GM12878 (cell line): ENCODE measurements around the gene ANTXR1. TPM values are rescaled to one million over a fixed set of nuclear protein-coding genes. Genes with fewer than 3 reads are reported as not detected.

Source experiments
- ATAC-seq: fragments of 200-7000 bp; cut with Tn5 transposase; 3 replicates; pipeline ENCODE4 v1.9.1; 2020; ENCODE audit warnings: mild to moderate bottlenecking, moderate library complexity
- BruUV-seq: library from RNA; stranded (reverse); fragments of 400-500 nt; replicated peaks from 2 replicates; lab custom pipeline; 2021; lab: Mats Ljungman, UMichigan
- CTCF ChIA-PET: fragments of 300-600 bp; sonication (Branson Sonifier 250); formaldehyde crosslinking; extraction: SDS; loops from one replicate; lab custom pipeline; 2021; ENCODE audit warnings: inconsistent platforms; lab: Yijun Ruan, JAX
- POLR2A ChIA-PET: fragments of 350-600 bp; formaldehyde crosslinking; extraction: SDS; loops from one replicate; lab custom pipeline; 2021; ENCODE audit warnings: inconsistent platforms; lab: Charles Lee
- RAD21 ChIA-PET: fragments of 300-600 bp; sonication (Branson Sonifier 250); formaldehyde crosslinking; loops from one replicate; lab custom pipeline; 2023; ENCODE audit warnings: antibody characterized with exemption; ENCODE audit not compliant: unreplicated experiment; lab: Charles Lee
- SMC1A ChIA-PET: fragments of 300-600 bp; sonication (Branson Sonifier 250); formaldehyde crosslinking; loops from one replicate; lab custom pipeline; 2023; ENCODE audit not compliant: unreplicated experiment, uncharacterized antibody; lab: Charles Lee
- DNase-seq: peaks from one replicate; pipeline ENCODE4 v3.0.0-alpha.2; 2011; ENCODE audit warnings: low read depth, low spot score
- FAIRE-seq: peaks from 3 replicates; lab custom pipeline; 2011; peaks lifted over from hg19 to GRCh38; lab: Jason Lieb, UNC
- H2AFZ ChIP-seq: 2 replicates; pipeline ENCODE4 v1.6.0; 2011; ENCODE audit warnings: low read depth, low read length, control low read depth; ENCODE audit not compliant: control insufficient read depth
- H3K27ac ChIP-seq: 2 replicates; pipeline ENCODE4 v1.5.1; 2011; ENCODE audit warnings: control low read depth; ENCODE audit not compliant: control insufficient read depth, insufficient read depth
- H3K27me3 ChIP-seq, 2 experiments: replicated peaks in 1 of 2; 2 replicates each; pipeline versions ENCODE4 v1.6.0 to v1.6.1; 2011; ENCODE audit warnings: low read length in 1 of 2; ENCODE audit not compliant: control insufficient read depth in 2 of 2, insufficient read depth in 2 of 2
- H3K36me3 ChIP-seq, 2 experiments: 2 replicates each; pipeline ENCODE4 v1.5.1; 2011; ENCODE audit warnings: low read length in 1 of 2; ENCODE audit not compliant: control insufficient read depth in 2 of 2, insufficient read depth in 2 of 2
- H3K4me1 ChIP-seq: 2 replicates; pipeline ENCODE4 v1.6.1; 2011; ENCODE audit warnings: mild to moderate bottlenecking, low read length, moderate library complexity, mixed read lengths; ENCODE audit not compliant: control insufficient read depth, insufficient read depth
- H3K4me2 ChIP-seq: 2 replicates; pipeline ENCODE4 v1.6.0; 2011; ENCODE audit warnings: control low read depth; ENCODE audit not compliant: control insufficient read depth, insufficient read depth
- H3K4me3 ChIP-seq: fragments of 200-600 bp; sonication (generic); 2 replicates; pipeline ENCODE4 v1.5.1; 2016
- H3K79me2 ChIP-seq: 2 replicates; pipeline ENCODE4 v1.6.0; 2011; ENCODE audit warnings: low read length; ENCODE audit not compliant: control insufficient read depth, insufficient read depth
- H3K9ac ChIP-seq: 2 replicates; pipeline ENCODE4 v1.8.0; 2011; ENCODE audit warnings: low read length, control low read depth, mixed read lengths; ENCODE audit not compliant: control insufficient read depth, insufficient read depth
- H3K9me3 ChIP-seq: replicated peaks from 3 replicates; pipeline ENCODE4 v1.5.1; 2011; ENCODE audit warnings: mild to moderate bottlenecking, low read length; ENCODE audit not compliant: control insufficient read depth, insufficient read depth
- H4K20me1 ChIP-seq: 2 replicates; pipeline ENCODE4 v1.6.0; 2011; ENCODE audit not compliant: control insufficient read depth, insufficient read depth
- NFXL1 ChIP-seq: fragments of 450-650 bp; IDR thresholded peaks from 2 replicates; pipeline ENCODE4 v1.6.1; 2017; ENCODE audit warnings: antibody characterized with exemption, mild to moderate bottlenecking, borderline replicate concordance
- NRF1 ChIP-seq: conservative IDR thresholded peaks from 2 replicates; pipeline ENCODE4 v1.6.1; 2011; ENCODE audit warnings: mild to moderate bottlenecking, low read depth, low read length, improper control_type of control experiment
- RBBP5 ChIP-seq: fragments of 200-600 bp; sonication (generic); conservative IDR thresholded peaks from 2 replicates; pipeline ENCODE4 v1.6.1; 2016
- SIN3A ChIP-seq: IDR thresholded peaks from 2 replicates; pipeline ENCODE4 v1.6.1; 2012; ENCODE audit warnings: low read depth, low read length, improper control_type of control experiment
- TCF12 ChIP-seq: IDR thresholded peaks from 2 replicates; pipeline ENCODE4 v1.6.1; 2011; ENCODE audit warnings: low read depth, mild to moderate bottlenecking, low read length
- TCF7 ChIP-seq: IDR thresholded peaks from 2 replicates; pipeline ENCODE4 v1.6.1; 2014; ENCODE audit warnings: antibody characterized with exemption, borderline replicate concordance
- WGBS: methylation state at CpG from one replicate; pipeline ENCODE4 v1.1.6; 2016; ENCODE audit warnings: low lambda C conversion rate; ENCODE audit not compliant: insufficient replicate concordance, insufficient coverage; ENCODE audit errors: missing lambda C conversion rate; 5-methylcytosine and 5-hydroxymethylcytosine counted together
- in situ Hi-C: fragments of 300-500 bp; cut with MboI; formaldehyde crosslinking; loops from 9 replicates; pipeline ENCODE4 v1.14.3; 2018; ENCODE audit warnings: mixed read lengths
- intact Hi-C: fragments of 100-400 bp; cut with micrococcal nuclease; formaldehyde crosslinking; loops from one replicate; pipeline ENCODE4 v1.14.2; 2022; ENCODE audit not compliant: unreplicated experiment
- polyA plus RNA-seq, 11 experiments: library from polyadenylated mRNA; depleted of rRNA in 4 of 11; unstranded in 6 of 11; stranded (reverse) in 5 of 11; fragments of >200 nt; fragmentation: Nextera tagmentation in 4 of 11; fragmentation: Illumina TruSeq in 1 of 11; extraction: Ambion mirVana in 4 of 11; extraction: Trizol in 1 of 11; gene quantifications; 1 replicate in 1 of 11; 2 replicates in 10 of 11; pipeline versions ENCODE4 v1.2.1 to v1.2.3, GENCODE V29; 2011 to 2016; ENCODE audit warnings: inconsistent platforms in 2 of 11, missing spikeins in 2 of 11, low read depth in 1 of 11
- total RNA-seq, 4 experiments: library from RNA; depleted of rRNA in 3 of 4; stranded (reverse); fragments of >200 nt in 3 of 4; fragmentation: Illumina TruSeq in 1 of 4; extraction: Trizol in 1 of 4; gene quantifications; 2 replicates each; pipeline versions ENCODE4 v1.2.1 to v1.2.3, GENCODE V29; 2013 to 2021
- TF ChIP-seq, protein P1 (sequence below), 3 experiments: IDR thresholded peaks in 2 of 3; conservative IDR thresholded peaks in 1 of 3; 2 replicates each; pipeline ENCODE4 v1.5.1; 2011; ENCODE audit warnings: low read depth in 3 of 3, low read length in 3 of 3, mild to moderate bottlenecking in 3 of 3, control low read depth in 2 of 3, moderate library complexity in 2 of 3, inconsistent platforms in 1 of 3, mixed read lengths in 1 of 3; ENCODE audit not compliant: control insufficient read depth in 2 of 3, insufficient read depth in 1 of 3; ENCODE audit errors: extremely low read depth in 1 of 3
- TF ChIP-seq, protein P2 (sequence below): fragments of 450-650 bp; formaldehyde crosslinking; IDR thresholded peaks from 2 replicates; pipeline ENCODE4 v1.5.0; 2022; ENCODE audit warnings: mild to moderate bottlenecking, missing genetic modification characterization
- TF ChIP-seq, protein P3 (sequence below): IDR thresholded peaks from 2 replicates; pipeline ENCODE4 v1.6.1; 2012; ENCODE audit warnings: mild to moderate bottlenecking, low read depth, low read length

The ANTXR1 gene
- total and polyA plus RNA-seq, 10 of the 15 experiments (the other 5 are each of a cell fraction or from before 2014, with no cell fraction given) = 0.09 to 0.26 TPM; not detected in 8

DNA sequence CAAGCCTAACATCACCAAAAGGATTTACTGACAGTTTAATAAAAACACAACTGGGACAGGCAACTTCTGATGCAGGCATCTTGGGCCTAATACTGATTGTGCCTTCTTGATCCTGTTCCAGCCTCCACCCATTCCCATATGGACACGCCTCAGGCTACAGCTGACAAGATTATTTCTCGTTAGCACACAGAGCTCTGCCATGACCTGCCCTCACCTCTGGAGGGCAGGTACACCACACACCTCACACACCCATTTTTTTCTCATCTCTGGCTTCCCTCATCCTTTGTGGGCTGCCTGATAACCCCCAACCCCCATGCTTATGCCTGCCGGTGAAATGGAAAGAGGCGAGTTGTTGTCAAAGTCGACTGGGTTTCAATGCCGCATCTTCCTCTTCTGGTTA, 147.0 kb downstream of the ANTXR1 start:
- no peak for TF ChIP-seq NRF1
- TF ChIP-seq, protein P1, sequence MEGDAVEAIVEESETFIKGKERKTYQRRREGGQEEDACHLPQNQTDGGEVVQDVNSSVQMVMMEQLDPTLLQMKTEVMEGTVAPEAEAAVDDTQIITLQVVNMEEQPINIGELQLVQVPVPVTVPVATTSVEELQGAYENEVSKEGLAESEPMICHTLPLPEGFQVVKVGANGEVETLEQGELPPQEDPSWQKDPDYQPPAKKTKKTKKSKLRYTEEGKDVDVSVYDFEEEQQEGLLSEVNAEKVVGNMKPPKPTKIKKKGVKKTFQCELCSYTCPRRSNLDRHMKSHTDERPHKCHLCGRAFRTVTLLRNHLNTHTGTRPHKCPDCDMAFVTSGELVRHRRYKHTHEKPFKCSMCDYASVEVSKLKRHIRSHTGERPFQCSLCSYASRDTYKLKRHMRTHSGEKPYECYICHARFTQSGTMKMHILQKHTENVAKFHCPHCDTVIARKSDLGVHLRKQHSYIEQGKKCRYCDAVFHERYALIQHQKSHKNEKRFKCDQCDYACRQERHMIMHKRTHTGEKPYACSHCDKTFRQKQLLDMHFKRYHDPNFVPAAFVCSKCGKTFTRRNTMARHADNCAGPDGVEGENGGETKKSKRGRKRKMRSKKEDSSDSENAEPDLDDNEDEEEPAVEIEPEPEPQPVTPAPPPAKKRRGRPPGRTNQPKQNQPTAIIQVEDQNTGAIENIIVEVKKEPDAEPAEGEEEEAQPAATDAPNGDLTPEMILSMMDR (IDR thresholded peaks at IDR 0.05 in 2 of 3, conservative IDR thresholded peaks at IDR 0.05 in 1 of 3; ENCODE audit: control insufficient read depth in 2 of 3, extremely low read depth in 1 of 3, insufficient read depth in 1 of 3, low read depth in 3 of 3, low read length in 3 of 3) = peak in 2 of 3 experiments; percentile 5 to 14; a peak in 1 of 6 replicates
- no peak for ATAC-seq
- Histone ChIP-seq H3K4me1 (peaks cover 15% of the 10 kb centered on the region), H2AFZ (no peak overlapping the region), H4K20me1 (no peaks in the 10 kb centered on the region), H3K79me2 (no peaks in the 10 kb centered on the region), H3K4me2 (no peak overlapping the region), H3K36me3 (no peaks in the 10 kb centered on the region), H3K27me3 (peaks cover 0 to 2% of the 10 kb centered on the region in 2 experiments; a peak in 1 of 4 replicates), H3K9ac (no peak overlapping the region), H3K9me3 (no peaks in the 10 kb centered on the region), H3K27ac (no peak overlapping the region), H3K4me3 (no peak overlapping the region)
- no TSS peak for BruUV-seq
- 86% methylated on average over 6 of the region's 6 CpGs for WGBS
- intact Hi-C loops (no loop called here), in situ Hi-C loops (no loop called here)
- ChIA-PET CTCF (no interaction called here), SMC1A (no interaction called here), RAD21 (no interaction called here), POLR2A (no interaction called here)
- FAIRE-seq = no peak
- DNase-seq = no peak

DNA sequence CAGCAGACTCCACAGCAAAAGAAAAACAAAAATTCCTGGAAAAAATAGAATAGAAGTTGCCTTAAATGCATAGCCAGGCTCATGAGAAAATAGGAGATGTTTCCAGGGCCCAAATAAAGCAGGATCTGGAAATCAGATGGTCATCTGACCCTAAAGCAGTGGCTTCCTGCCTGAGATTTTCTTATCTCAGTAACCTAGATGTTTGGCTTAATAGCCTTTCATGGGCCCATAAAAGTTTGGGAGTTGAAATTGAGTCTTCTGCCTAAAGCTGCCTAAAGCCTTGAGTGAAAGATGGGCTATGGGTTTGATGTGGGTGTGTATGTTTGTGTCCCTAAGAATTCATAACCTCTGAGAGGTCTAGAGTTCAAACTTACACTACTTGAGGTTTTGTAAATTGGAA, 149.1 kb downstream of the ANTXR1 start:
- peaks cover 0 to 2% of the 10 kb centered on the region in 2 experiments; a peak in 3 of 4 replicates for H3K27me3 ChIP-seq
- H3K4me3 ChIP-seq = no peak overlapping the region
- SMC1A ChIA-PET = interaction anchor here (2.8 kb wide), 1 partner anchor 11 kb away, joined by 7 read pairs; no protein-coding TSS in a partner anchor
- in situ Hi-C loops = no loop called here
- no peaks in the 10 kb centered on the region for H3K36me3 ChIP-seq
- ATAC-seq (no peak), DNase-seq (no peak), FAIRE-seq (no peak)
- intact Hi-C loops = no loop called here
- BruUV-seq = no TSS peak
- H3K27ac ChIP-seq = no peak overlapping the region
- H3K4me1 ChIP-seq = peaks cover 15% of the 10 kb centered on the region
- H3K4me2 ChIP-seq = no peak overlapping the region
- CTCF ChIA-PET = no interaction called here
- H3K79me2 ChIP-seq = no peaks in the 10 kb centered on the region
- H4K20me1 ChIP-seq = no peaks in the 10 kb centered on the region
- H3K9ac ChIP-seq = no peak overlapping the region
- POLR2A ChIA-PET = no interaction called here
- RAD21 ChIA-PET = no interaction called here
- H3K9me3 ChIP-seq = no peaks in the 10 kb centered on the region
- H2AFZ ChIP-seq = no peak overlapping the region
- TF ChIP-seq, protein P2, sequence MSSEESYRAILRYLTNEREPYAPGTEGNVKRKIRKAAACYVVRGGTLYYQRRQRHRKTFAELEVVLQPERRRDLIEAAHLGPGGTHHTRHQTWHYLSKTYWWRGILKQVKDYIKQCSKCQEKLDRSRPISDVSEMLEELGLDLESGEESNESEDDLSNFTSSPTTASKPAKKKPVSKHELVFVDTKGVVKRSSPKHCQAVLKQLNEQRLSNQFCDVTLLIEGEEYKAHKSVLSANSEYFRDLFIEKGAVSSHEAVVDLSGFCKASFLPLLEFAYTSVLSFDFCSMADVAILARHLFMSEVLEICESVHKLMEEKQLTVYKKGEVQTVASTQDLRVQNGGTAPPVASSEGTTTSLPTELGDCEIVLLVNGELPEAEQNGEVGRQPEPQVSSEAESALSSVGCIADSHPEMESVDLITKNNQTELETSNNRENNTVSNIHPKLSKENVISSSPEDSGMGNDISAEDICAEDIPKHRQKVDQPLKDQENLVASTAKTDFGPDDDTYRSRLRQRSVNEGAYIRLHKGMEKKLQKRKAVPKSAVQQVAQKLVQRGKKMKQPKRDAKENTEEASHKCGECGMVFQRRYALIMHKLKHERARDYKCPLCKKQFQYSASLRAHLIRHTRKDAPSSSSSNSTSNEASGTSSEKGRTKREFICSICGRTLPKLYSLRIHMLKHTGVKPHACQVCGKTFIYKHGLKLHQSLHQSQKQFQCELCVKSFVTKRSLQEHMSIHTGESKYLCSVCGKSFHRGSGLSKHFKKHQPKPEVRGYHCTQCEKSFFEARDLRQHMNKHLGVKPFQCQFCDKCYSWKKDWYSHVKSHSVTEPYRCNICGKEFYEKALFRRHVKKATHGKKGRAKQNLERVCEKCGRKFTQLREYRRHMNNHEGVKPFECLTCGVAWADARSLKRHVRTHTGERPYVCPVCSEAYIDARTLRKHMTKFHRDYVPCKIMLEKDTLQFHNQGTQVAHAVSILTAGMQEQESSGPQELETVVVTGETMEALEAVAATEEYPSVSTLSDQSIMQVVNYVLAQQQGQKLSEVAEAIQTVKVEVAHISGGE (CRISPR knock-in tag) = no peak
- no peak for TF ChIP-seq RBBP5
- no peak for TF ChIP-seq TCF12
- no peak for TF ChIP-seq NFXL1
- no peak for TF ChIP-seq TCF7
- TF ChIP-seq SIN3A = no peak
- TF ChIP-seq, protein P3, sequence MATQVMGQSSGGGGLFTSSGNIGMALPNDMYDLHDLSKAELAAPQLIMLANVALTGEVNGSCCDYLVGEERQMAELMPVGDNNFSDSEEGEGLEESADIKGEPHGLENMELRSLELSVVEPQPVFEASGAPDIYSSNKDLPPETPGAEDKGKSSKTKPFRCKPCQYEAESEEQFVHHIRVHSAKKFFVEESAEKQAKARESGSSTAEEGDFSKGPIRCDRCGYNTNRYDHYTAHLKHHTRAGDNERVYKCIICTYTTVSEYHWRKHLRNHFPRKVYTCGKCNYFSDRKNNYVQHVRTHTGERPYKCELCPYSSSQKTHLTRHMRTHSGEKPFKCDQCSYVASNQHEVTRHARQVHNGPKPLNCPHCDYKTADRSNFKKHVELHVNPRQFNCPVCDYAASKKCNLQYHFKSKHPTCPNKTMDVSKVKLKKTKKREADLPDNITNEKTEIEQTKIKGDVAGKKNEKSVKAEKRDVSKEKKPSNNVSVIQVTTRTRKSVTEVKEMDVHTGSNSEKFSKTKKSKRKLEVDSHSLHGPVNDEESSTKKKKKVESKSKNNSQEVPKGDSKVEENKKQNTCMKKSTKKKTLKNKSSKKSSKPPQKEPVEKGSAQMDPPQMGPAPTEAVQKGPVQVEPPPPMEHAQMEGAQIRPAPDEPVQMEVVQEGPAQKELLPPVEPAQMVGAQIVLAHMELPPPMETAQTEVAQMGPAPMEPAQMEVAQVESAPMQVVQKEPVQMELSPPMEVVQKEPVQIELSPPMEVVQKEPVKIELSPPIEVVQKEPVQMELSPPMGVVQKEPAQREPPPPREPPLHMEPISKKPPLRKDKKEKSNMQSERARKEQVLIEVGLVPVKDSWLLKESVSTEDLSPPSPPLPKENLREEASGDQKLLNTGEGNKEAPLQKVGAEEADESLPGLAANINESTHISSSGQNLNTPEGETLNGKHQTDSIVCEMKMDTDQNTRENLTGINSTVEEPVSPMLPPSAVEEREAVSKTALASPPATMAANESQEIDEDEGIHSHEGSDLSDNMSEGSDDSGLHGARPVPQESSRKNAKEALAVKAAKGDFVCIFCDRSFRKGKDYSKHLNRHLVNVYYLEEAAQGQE = no peak
